ENCODE measurements around the gene COL4A2. TPM values are rescaled to one million over a fixed set of nuclear protein-coding genes. Genes with fewer than 3 reads are reported as not detected.

Gene COL4A2
- total RNA-seq, 4 donors from 2014 or later, result 419 to 931 (median 555) TPM

DNA sequence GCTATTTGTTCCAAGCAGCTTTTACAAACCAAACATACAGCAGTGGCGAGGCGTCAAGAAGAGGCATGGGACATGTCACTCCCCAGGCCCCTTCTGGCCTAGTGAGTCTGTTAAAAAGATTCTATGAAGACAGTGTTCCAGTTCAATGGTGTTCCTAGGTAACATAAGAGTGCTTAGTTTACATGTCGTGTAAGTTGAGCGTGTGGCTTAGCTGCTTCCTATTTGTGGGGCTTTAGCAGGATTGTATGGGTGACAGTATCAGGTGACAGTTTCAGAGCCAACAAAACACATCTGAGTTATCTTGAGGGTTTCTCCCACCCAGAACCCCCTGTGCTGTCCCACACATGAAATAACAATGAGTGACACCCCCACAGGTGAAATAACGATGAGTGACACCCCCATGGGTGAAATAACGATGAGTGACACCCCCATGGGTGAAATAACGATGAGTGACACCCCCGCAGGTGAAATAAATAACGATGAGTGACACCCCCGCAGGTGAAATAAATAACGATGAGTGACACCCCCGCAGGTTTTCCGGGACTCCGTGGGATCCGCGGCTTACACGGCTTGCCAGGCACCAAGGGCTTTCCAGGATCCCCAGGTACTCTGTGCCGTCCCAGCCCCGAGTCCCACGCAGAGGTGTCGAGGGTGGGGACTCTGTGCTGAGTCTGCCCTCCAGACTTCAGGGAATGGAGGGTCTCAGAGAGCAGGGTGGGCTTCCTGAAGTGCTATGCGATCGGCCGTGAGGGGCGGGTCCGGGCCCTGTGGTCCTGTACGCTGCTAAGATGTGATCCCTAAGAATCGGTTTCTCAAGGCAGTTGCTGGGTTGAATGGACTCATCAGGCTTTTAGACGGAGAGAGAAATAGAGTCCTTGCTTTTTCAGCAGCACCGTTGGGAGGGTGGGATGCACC lies 185.9 kb downstream of the COL4A2 start:
- H3K9me3 ChIP-seq, result no peaks in the 10 kb centered on the region
- H3K4me3 ChIP-seq, result no peak overlapping the region
- 92% methylated on average over 30 of the region's 30 CpGs for WGBS
- H3K27ac ChIP-seq (replicated peaks in 1 of 4), result peak overlapping the region in 1 of 4 donors; percentile 27
- peaks cover 80 to 100% (median 99%) of the 10 kb centered on the region in 4 donors for H3K36me3 ChIP-seq
- DNase-seq (ENCODE audit: extremely low spot score), result no peak
- H3K4me1 ChIP-seq, result no peaks in the 10 kb centered on the region
- intact Hi-C loops (cut with DNase I), result no loop called here
- TF ChIP-seq POLR2A (IDR thresholded peaks at IDR 0.05; ENCODE audit: low read depth), result no peak
- no peak for TF ChIP-seq EP300 (IDR thresholded peaks at IDR 0.05)
- TF ChIP-seq, protein P1, sequence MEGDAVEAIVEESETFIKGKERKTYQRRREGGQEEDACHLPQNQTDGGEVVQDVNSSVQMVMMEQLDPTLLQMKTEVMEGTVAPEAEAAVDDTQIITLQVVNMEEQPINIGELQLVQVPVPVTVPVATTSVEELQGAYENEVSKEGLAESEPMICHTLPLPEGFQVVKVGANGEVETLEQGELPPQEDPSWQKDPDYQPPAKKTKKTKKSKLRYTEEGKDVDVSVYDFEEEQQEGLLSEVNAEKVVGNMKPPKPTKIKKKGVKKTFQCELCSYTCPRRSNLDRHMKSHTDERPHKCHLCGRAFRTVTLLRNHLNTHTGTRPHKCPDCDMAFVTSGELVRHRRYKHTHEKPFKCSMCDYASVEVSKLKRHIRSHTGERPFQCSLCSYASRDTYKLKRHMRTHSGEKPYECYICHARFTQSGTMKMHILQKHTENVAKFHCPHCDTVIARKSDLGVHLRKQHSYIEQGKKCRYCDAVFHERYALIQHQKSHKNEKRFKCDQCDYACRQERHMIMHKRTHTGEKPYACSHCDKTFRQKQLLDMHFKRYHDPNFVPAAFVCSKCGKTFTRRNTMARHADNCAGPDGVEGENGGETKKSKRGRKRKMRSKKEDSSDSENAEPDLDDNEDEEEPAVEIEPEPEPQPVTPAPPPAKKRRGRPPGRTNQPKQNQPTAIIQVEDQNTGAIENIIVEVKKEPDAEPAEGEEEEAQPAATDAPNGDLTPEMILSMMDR (IDR thresholded peaks at IDR 0.05), result no peak
- no peak for TF ChIP-seq POLR2AphosphoS5 (IDR thresholded peaks at IDR 0.05)
- H3K27me3 ChIP-seq, result no peaks in the 10 kb centered on the region

DNA sequence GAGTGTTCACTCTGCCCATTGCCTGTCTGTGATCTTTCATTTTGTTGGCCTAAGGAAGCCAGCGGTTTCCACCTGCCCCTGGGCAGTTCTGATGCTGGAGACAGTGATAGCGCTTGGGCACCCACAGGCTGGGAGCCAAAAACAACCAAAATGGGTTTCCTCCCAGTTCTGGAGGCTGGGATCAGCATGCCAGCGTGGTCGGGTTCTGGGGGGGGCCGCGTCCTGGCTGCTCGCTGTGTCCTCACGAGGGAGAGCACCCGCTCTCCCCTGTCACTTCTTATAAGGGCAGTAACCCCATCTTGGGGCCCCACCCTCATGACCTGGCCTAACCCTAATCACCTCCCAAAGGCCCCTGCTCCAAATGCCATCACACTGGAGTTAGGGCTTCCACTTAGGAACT lies 186.5 kb downstream of the COL4A2 start:
- Histone ChIP-seq H3K4me3 (no peak overlapping the region), H3K27me3 (no peaks in the 10 kb centered on the region), H3K27ac (replicated peaks in 1 of 4) (peak overlapping the region in 1 of 4 donors; percentile 27), H3K36me3 (peaks cover 82 to 100% (median 99%) of the 10 kb centered on the region in 4 donors), H3K9me3 (no peaks in the 10 kb centered on the region), H3K4me1 (no peaks in the 10 kb centered on the region)
- no peak for DNase-seq (ENCODE audit: extremely low spot score)
- intact Hi-C loops (cut with DNase I), result no loop called here
- 98% methylated on average over 7 of the region's 9 CpGs for WGBS
- TF ChIP-seq, protein P1 (IDR thresholded peaks at IDR 0.05), result no peak
- TF ChIP-seq POLR2A (IDR thresholded peaks at IDR 0.05; ENCODE audit: low read depth), result no peak
- no peak for TF ChIP-seq POLR2AphosphoS5 (IDR thresholded peaks at IDR 0.05)
- TF ChIP-seq EP300 (IDR thresholded peaks at IDR 0.05), result no peak

DNA sequence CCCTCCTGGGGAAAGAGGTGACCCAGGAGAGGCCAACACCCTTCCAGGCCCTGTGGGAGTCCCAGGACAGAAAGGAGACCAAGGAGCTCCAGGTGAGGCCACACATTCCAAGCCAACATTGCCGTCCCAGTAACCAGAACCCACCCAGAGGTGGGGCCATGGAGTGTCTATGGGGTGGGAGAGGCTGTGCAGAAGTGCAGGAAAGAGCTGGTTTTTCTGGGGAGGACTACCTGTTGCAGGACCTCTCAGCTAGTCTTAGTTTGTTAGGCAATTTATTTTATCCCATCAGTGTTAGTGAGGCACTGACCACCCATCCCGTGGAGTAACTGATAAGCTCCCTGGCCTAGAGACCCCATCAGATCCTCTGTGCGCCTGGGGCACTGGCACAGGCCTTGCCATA lies 188.3 kb downstream of the COL4A2 start:
- intact Hi-C loops (cut with DNase I), result no loop called here
- WGBS, result 100% methylated on average over 1 of the region's 3 CpGs
- Histone ChIP-seq H3K36me3 (peaks cover 68 to 100% (median 99%) of the 10 kb centered on the region in 4 donors), H3K9me3 (no peaks in the 10 kb centered on the region), H3K27me3 (no peaks in the 10 kb centered on the region), H3K27ac (replicated peaks in 1 of 4) (no peak overlapping the region), H3K4me3 (no peak overlapping the region), H3K4me1 (no peaks in the 10 kb centered on the region)
- no peak for DNase-seq (ENCODE audit: extremely low spot score)
- TF ChIP-seq POLR2A (IDR thresholded peaks at IDR 0.05; ENCODE audit: low read depth), result no peak
- no peak for TF ChIP-seq EP300 (IDR thresholded peaks at IDR 0.05)
- TF ChIP-seq, protein P1 (IDR thresholded peaks at IDR 0.05), result no peak
- TF ChIP-seq POLR2AphosphoS5 (IDR thresholded peaks at IDR 0.05), result no peak

DNA sequence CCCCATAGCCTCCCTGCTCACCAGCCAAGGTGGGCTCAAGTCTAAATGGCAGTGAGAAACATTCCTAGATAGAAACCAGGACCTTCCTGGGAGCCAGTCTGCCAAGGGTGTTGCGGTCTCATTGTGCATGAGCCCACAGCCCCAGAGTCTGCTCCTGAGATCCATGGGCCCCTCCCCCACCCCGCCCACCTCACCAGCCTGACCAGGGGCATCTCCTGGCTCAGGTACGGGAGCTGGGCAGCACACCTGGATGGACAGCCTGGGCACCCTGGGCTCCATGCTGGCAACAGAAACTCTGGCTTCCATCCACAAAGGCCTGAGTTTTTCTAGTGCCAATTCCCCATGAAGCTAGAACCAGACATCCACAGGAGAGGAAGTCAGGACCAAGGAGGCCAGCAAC lies 188.8 kb downstream of the COL4A2 start:
- no CpG with 5 or more reads among the region's 3 CpGs for WGBS
- Histone ChIP-seq H3K4me1 (no peaks in the 10 kb centered on the region), H3K9me3 (no peaks in the 10 kb centered on the region), H3K27me3 (no peaks in the 10 kb centered on the region), H3K36me3 (peaks cover 63 to 100% (median 99%) of the 10 kb centered on the region in 4 donors), H3K4me3 (no peak overlapping the region), H3K27ac (replicated peaks in 1 of 4) (peak overlapping the region in 2 of 4 donors; percentile 27 to 37)
- intact Hi-C loops (cut with DNase I), result no loop called here
- TF ChIP-seq POLR2AphosphoS5 (IDR thresholded peaks at IDR 0.05) (no peak), POLR2A (IDR thresholded peaks at IDR 0.05; ENCODE audit: low read depth) (no peak), EP300 (IDR thresholded peaks at IDR 0.05) (no peak)
- TF ChIP-seq, protein P1 (IDR thresholded peaks at IDR 0.05), result no peak
- DNase-seq (ENCODE audit: extremely low spot score), result no peak

All from esophagus muscularis mucosa (tissue), 4 donors.